ENCODE data around the gene CEP152. TPM values are rescaled to one million over a fixed set of nuclear protein-coding genes. Genes with fewer than 3 reads are reported as not detected.
"Not testable (repeated sequence)": the region's sequence is repeated elsewhere in the genome, so short reads cannot be mapped to it uniquely, and the experiment has no call there.

Gene CEP152
- total RNA-seq, 4 donors from 2014 or later: 3.1 to 8.3 (median 4.3) TPM

GRCh38 chr15:48796521-48796920 is 14.3 kb downstream of the CEP152 start:
- 88 to 94% methylated on average over 3 of the region's 3 CpGs for WGBS, 2 donors

GRCh38 chr15:48795901-48796300 is 15.0 kb downstream of the CEP152 start:
- H3K27ac ChIP-seq: no peak overlapping the region
- no peaks in the 10 kb centered on the region for H3K9me3 ChIP-seq
- no peak for DNase-seq
- H3K27me3 ChIP-seq: no peaks in the 10 kb centered on the region
- H3K36me3 ChIP-seq: peaks cover 0 to 19% (median 0%) of the 10 kb centered on the region in 3 donors
- TF ChIP-seq CTCF (IDR thresholded peaks at IDR 0.05) (no peak), POLR2A (IDR thresholded peaks at IDR 0.05) (no peak)
- WGBS, 2 donors: 92 to 94% methylated on average over 3 of the region's 3 CpGs
- peaks cover 0 to 12% (median 3%) of the 10 kb centered on the region in 3 donors for H3K4me1 ChIP-seq
- H3K4me3 ChIP-seq: no peak overlapping the region
- intact Hi-C loops (cut with DNase I): no loop called here

More at GRCh38 chr15:48796521-48796920, 14.3 kb downstream of the CEP152 start:
- no peaks in the 10 kb centered on the region for H3K9me3 ChIP-seq
- H3K36me3 ChIP-seq: peaks cover 0 to 19% (median 0%) of the 10 kb centered on the region in 3 donors
- no peak overlapping the region for H3K4me3 ChIP-seq
- no peaks in the 10 kb centered on the region for H3K27me3 ChIP-seq
- intact Hi-C loops (cut with DNase I): no loop called here
- DNase-seq: no peak
- peak overlapping the region in 2 of 4 donors; percentile 1 to 11 for H3K27ac ChIP-seq
- H3K4me1 ChIP-seq: peaks cover 0 to 14% (median 3%) of the 10 kb centered on the region in 3 donors
- TF ChIP-seq CTCF (IDR thresholded peaks at IDR 0.05) (no peak), POLR2A (IDR thresholded peaks at IDR 0.05) (no peak)

DNA sequence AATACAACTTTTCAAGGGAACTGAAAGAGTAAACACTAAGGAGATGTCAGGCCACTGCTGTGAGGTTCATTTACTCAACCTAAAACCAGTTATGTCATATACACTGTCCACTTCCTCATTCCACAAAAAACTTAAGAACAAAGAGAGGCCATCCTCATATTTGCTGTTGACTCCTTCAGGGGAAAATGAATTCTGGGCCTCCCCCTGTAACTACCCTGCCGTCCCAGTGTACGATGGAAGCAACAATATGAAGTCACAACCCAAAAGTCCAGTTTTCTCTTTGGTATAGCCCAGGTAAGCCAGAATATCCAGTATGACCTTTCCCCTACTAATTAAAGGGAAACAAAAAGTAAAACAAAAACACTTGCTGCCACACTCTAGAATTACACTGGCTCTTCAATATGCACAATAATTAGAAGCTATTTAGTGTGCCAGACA is 16.2 kb downstream of the CEP152 start:
- intact Hi-C loops (cut with DNase I): no loop called here
- 84 to 93% methylated on average over 2 of the region's 2 CpGs for WGBS, 2 donors
- H3K9me3 ChIP-seq: no peaks in the 10 kb centered on the region
- H3K4me1 ChIP-seq: peaks cover 0 to 6% (median 3%) of the 10 kb centered on the region in 3 donors
- DNase-seq: no peak
- H3K4me3 ChIP-seq: peak overlapping the region in 1 of 4 donors; percentile 5
- no peaks in the 10 kb centered on the region for H3K27me3 ChIP-seq
- H3K36me3 ChIP-seq: peaks cover 0 to 23% (median 0%) of the 10 kb centered on the region in 3 donors
- peak overlapping the region in 3 of 4 donors; percentile 37 to 66 (median 49) for H3K27ac ChIP-seq
- no peak for TF ChIP-seq POLR2A (IDR thresholded peaks at IDR 0.05)
- no peak for TF ChIP-seq CTCF (IDR thresholded peaks at IDR 0.05)

- WGBS, 2 donors: 54 to 59% methylated on average over 3 of the region's 3 CpGs
- no peak overlapping the region for H3K4me3 ChIP-seq
- no peak for DNase-seq
- H3K36me3 ChIP-seq: peaks cover 0 to 38% (median 0%) of the 10 kb centered on the region in 3 donors
- peaks cover 0 to 6% (median 3%) of the 10 kb centered on the region in 3 donors for H3K4me1 ChIP-seq
- intact Hi-C loops (cut with DNase I): no loop called here
- no peak overlapping the region for H3K27ac ChIP-seq
- H3K9me3 ChIP-seq: no peaks in the 10 kb centered on the region
- TF ChIP-seq POLR2A (IDR thresholded peaks at IDR 0.05) (no peak), CTCF (IDR thresholded peaks at IDR 0.05) (no peak)
- H3K27me3 ChIP-seq: no peaks in the 10 kb centered on the region
These were observed 18.5 kb downstream of the CEP152 start for GRCh38 chr15:48792408-48792807.

DNA sequence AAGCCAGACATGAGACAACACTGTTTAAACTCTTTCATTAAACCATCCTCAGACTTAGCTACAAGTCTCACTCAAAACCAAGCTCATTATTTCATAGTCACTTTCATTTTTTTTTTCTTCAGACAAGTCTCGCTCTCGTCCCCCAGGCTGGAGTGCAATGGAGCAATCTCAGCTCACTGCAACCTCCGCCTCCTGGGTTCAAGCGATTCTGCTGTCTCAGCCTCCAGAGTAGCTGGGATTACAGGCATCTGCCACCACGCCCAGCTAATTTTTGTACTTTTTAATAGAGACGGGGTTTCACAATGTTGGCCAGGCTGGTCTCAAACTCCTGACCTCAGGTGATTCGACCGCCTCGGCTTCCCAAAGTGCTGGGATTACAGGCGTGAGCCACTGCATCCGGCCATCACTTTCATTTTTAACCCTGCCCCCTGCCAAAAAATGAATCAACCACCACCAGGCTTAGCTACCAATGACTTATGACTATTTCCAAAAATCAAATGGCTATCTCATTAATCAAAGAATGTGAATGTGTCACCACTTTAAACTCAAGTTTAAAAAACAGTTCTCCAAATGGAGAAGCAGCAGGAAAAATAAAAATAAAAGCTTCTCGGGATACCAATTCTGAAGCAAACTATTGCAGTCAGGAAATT is 20.3 kb downstream of the CEP152 start:
- WGBS, 2 donors: 84 to 89% methylated on average over 7 to 12 of the region's 12 CpGs
- intact Hi-C loops (cut with DNase I): not testable (repeated sequence)
- H3K36me3 ChIP-seq: peaks cover 0 to 38% (median 0%) of the 10 kb centered on the region in 3 donors

More for the DNA sequence above, 20.3 kb downstream of the CEP152 start:
- not testable (repeated sequence) for H3K27ac ChIP-seq, H3K9me3 ChIP-seq, H3K4me3 ChIP-seq, DNase-seq, H3K27me3 ChIP-seq, H3K4me1 ChIP-seq
